ENCODE measurements around the gene PRR5.

DNA sequence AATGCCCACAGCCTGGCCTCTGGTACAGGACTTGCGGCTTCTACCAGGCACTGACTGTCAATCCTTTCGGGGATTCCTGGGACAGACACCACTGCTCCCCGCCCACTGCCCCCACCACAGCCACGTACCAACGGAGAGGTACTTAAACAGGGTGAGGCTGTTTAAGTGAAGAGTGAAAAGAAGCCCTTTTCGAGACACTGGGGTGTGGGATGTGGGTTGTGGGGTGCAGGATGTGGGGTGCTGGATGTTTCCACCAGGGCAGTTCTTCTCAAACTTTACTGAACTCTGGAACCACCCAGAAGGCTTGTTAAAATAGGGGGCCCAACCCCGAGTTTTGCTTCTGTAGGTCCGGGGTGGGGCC, 34.2 kb upstream of the PRR5 start:
- TF ChIP-seq, protein P1, sequence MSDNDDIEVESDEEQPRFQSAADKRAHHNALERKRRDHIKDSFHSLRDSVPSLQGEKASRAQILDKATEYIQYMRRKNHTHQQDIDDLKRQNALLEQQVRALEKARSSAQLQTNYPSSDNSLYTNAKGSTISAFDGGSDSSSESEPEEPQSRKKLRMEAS (IDR thresholded peaks at IDR 0.05): no peak
- TF ChIP-seq, protein P2, sequence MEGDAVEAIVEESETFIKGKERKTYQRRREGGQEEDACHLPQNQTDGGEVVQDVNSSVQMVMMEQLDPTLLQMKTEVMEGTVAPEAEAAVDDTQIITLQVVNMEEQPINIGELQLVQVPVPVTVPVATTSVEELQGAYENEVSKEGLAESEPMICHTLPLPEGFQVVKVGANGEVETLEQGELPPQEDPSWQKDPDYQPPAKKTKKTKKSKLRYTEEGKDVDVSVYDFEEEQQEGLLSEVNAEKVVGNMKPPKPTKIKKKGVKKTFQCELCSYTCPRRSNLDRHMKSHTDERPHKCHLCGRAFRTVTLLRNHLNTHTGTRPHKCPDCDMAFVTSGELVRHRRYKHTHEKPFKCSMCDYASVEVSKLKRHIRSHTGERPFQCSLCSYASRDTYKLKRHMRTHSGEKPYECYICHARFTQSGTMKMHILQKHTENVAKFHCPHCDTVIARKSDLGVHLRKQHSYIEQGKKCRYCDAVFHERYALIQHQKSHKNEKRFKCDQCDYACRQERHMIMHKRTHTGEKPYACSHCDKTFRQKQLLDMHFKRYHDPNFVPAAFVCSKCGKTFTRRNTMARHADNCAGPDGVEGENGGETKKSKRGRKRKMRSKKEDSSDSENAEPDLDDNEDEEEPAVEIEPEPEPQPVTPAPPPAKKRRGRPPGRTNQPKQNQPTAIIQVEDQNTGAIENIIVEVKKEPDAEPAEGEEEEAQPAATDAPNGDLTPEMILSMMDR (IDR thresholded peaks at IDR 0.05; ENCODE audit: low read depth, low read length, missing input control): no peak
- TF ChIP-seq HNF4G (IDR thresholded peaks at IDR 0.05): no peak
